Epithelial cell of esophagus (primary cell): Measurements from ENCODE around the gene KCNJ4.

Experiments used
- DNase-seq: peaks from one replicate; pipeline ENCODE4 v3.0.0; 2010; ENCODE audit warnings: low read depth
- H3K4me3 ChIP-seq: 2 replicates; pipeline ENCODE4 v1.5.1; 2011; ENCODE audit warnings: mild to moderate bottlenecking, low read length, control low read depth
- TF ChIP-seq, protein P1 (sequence below): IDR thresholded peaks from 2 replicates; pipeline ENCODE4 v1.5.1; 2011; ENCODE audit warnings: low read depth, mild to moderate bottlenecking, low read length, control low read depth, inconsistent platforms; ENCODE audit not compliant: insufficient read depth; ENCODE audit errors: missing control alignments

The KCNJ4 gene

DNA sequence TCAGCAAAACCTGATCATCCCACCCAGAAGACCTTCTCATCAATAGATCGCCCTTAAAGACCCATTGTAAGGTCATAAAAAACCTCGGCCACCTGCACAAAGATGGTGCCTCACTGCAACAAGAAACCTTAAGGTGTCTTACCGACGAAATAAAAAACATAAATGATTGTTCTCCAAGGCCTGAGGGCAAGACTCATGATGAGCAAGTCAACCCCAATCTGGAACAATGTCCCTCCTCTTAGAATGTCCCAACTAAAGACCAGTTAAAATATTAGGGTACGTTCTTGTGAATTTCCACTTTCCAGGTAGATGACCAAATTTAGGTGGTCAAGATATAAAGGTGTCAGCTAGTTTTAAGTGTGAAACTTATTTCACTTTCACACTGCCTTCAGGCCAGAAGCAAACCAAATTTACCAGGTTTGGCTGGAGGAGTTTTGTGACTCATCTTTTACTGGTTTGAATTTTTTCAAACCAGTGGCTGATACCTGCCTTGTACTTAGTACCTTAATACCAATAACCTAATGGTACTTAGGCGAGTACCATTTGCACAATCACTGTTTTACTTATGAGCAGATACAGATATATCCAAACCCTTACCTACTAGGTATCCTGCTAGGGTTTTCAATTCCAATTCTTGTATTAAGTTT lies 27.8 kb upstream of the KCNJ4 start:
- TF ChIP-seq, protein P1, sequence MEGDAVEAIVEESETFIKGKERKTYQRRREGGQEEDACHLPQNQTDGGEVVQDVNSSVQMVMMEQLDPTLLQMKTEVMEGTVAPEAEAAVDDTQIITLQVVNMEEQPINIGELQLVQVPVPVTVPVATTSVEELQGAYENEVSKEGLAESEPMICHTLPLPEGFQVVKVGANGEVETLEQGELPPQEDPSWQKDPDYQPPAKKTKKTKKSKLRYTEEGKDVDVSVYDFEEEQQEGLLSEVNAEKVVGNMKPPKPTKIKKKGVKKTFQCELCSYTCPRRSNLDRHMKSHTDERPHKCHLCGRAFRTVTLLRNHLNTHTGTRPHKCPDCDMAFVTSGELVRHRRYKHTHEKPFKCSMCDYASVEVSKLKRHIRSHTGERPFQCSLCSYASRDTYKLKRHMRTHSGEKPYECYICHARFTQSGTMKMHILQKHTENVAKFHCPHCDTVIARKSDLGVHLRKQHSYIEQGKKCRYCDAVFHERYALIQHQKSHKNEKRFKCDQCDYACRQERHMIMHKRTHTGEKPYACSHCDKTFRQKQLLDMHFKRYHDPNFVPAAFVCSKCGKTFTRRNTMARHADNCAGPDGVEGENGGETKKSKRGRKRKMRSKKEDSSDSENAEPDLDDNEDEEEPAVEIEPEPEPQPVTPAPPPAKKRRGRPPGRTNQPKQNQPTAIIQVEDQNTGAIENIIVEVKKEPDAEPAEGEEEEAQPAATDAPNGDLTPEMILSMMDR = no peak
- H3K4me3 ChIP-seq = no peak overlapping the region
- DNase-seq = no peak

DNA sequence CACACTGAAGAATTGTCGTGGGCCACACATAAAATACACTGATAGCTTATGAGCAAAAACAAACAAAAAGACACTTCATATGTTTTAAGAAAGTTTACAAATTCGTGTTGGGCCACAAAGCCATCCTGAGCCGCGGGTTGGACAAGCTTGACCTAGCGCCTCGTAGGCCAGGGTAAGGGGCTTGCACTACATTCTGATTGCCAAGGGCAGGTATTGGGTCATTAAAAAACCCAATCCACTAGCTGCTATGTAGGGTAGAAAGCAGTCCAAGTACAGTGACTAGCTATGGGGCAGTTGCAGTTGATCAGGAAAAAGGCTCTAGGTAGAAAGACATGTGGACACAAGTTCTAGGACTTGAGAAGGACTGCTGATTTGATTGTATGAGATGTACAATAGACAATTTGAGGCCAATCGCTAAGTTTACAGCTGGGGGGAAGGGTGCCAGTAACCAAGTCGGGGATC lies 26.9 kb upstream of the KCNJ4 start:
- TF ChIP-seq, protein P1 = no peak
- DNase-seq = no peak

DNA sequence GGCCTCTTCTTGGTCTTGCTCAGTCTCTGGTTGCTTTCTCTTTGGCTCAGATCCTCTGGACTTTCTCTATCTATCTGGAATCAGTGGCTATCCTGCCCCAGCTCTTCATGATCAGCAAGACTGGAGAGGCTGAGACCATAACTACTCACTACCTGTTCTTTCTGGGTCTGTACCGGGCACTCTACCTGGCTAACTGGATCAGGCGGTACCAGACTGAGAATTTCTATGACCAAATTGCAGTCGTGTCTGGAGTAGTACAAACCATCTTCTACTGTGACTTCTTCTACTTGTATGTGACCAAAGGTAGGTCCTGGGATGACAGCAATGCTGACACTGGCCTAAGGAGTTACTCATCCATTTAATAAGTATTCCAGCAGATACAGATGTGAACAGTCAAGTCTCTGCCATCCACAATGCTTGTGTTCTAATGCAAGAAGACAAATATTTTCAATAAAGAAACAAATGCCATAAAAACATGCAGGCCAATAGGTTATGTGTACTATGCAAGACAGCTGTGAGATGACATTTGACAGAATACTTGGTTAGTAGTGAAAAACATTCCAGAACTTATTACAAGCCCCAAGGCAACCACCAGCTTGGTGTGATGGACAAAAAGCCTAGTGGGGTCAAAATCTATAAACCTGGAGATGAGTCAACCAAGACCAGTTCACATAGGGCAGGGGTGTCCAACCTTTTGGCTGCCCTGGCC lies 26.3 kb upstream of the KCNJ4 start:
- TF ChIP-seq, protein P1 = no peak
- no peak overlapping the region for H3K4me3 ChIP-seq
- DNase-seq = no peak

More for the DNA sequence above, 26.9 kb upstream of the KCNJ4 start:
- no peak overlapping the region for H3K4me3 ChIP-seq

DNA sequence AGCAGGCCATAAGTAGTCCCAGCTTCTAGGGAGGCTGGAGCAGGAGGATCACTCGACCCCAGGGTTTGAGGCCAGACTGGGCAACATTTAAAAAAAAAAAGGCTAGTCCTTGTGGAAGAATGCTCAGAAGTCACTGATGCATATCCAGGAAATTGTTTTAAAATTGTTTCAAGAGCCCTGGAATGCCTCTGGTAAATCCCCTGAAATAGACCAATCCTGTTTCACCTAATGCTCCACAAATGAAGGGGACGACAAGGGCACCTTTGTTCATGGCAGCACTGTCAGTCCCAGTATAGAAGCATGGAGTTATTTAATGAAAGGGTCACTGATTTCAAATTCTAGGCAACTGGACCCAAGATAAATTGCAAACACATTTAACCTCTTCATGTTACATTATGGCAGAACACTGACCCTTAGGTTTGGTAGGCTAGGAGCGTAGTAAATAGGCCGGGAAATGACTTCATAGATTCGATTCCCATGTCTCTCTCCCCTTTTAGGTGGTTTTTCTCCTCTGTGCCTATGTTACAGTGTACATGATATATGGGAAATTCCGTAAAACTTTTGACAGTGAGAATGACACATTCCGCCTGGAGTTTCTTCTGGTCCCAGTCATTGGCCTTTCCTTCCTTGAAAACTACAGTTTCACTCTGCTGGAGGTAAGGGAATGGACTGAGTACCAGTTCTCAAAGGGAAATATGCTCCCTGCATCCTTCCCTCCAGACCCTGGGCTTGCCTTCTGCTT lies 24.3 kb upstream of the KCNJ4 start:
- TF ChIP-seq, protein P1 = no peak
- no peak for DNase-seq
- H3K4me3 ChIP-seq = no peak overlapping the region

DNA sequence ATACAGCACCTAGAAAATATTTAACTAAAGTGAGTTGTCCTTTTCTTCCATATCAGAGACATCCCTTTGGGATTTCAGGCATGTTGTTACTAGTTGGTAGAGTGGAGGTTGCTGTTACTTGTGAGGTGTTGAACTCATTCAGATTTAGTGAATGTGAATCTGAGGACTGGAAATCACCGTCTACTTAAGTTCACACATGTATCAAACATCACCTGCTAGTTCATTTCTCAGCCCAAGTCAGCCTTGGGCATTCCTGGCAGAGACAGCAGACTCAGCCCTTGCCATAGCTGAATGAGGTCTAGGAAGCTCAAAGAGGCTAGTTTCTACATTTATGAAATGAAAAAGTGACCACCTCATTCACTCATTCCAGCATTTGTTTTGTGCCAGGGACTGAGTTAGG lies 22.6 kb upstream of the KCNJ4 start:
- H3K4me3 ChIP-seq = no peak overlapping the region
- TF ChIP-seq, protein P1 = no peak
- peak; percentile 80 for DNase-seq

DNA sequence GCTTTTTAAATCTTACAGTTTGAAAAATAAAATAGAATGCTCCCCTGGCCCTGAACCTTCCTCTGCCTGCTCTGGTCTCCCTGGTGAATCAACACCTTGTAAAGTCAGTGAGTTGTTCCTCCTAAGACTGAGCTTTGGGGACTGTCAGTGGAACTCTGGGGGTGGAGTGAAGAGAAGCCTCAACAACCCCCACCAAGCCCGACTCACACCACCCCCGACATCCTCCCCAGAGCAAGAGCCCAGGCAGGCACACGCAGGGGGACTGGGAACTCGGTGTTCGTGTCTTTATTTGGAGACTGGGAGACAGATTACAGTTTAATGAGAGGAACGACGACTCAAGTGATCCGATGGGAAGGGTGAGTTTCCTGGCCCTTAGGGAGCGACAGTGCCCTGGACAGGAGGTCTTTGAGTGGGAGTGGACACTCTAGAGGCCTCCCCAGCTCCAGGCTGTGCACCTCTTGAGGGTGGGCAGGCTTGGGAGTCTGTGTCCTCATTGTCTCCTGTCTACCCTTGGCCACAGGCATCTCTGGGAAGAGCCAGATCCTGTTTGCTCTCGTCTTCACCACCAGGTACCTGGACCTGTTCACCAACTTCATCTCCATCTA lies 19.1 kb upstream of the KCNJ4 start:
- no peak for DNase-seq

More for the DNA sequence above, 19.1 kb upstream of the KCNJ4 start:
- H3K4me3 ChIP-seq = no peak overlapping the region
- TF ChIP-seq, protein P1 = no peak
